ENCODE results near the gene MCM9. TPM values are rescaled to one million over a fixed set of nuclear protein-coding genes. Genes with fewer than 3 reads are reported as not detected.

Gene MCM9
- polyA plus RNA-seq, 3 donors, result 9.4 to 11.9 (median 9.8) TPM

GRCh38 chr6:118787724-118788423 lies 147.1 kb downstream of the MCM9 start:
- Histone ChIP-seq H3K36me3 (replicated peaks in 1 of 2; ENCODE audit: control insufficient read depth in 1 of 2, insufficient read depth in 2 of 2, low read length in 2 of 2) (no peaks in the 10 kb centered on the region), H2AFZ (ENCODE audit: insufficient read depth, low read depth, low read length, poor library complexity, severe bottlenecking) (peak overlapping the region; percentile 39), H3K4me1 (ENCODE audit: control insufficient read depth in 1 of 2, insufficient read depth in 2 of 2, low read length in 2 of 2) (peaks cover 23 to 30% of the 10 kb centered on the region in 2 donors), H3K79me2 (ENCODE audit: insufficient read depth, low read length) (no peaks in the 10 kb centered on the region), H3K4me3 (replicated peaks in 1 of 3; ENCODE audit: low read depth in 2 of 3, low read length in 3 of 3) (peak overlapping the region in 1 of 3 experiments; percentile 18), H3K27ac (ENCODE audit: low read depth in 1 of 2, low read length in 2 of 2) (peak overlapping the region; percentile 34 to 68), H3K9ac (ENCODE audit: insufficient read depth, low read length, poor library complexity, severe bottlenecking) (no peak overlapping the region), H3K9me3 (replicated peaks in 1 of 2; ENCODE audit: control insufficient read depth in 1 of 2, insufficient read depth in 1 of 2, low read length in 2 of 2) (peaks cover 0 to 2% of the 10 kb centered on the region in 2 donors), H3K27me3 (ENCODE audit: control insufficient read depth in 2 of 2, insufficient read depth in 2 of 2, low read length in 2 of 2) (no peaks in the 10 kb centered on the region), H3K4me2 (replicated peaks; ENCODE audit: extremely low read depth, low read length, poor library complexity, severe bottlenecking) (peak overlapping the region; percentile 41), H4K20me1 (ENCODE audit: insufficient read depth, low read length) (no peaks in the 10 kb centered on the region)
- H3K36me3 Mint-ChIP-seq, result peaks cover 2% of the 10 kb centered on the region in 2 donors
- TF ChIP-seq, protein P1, sequence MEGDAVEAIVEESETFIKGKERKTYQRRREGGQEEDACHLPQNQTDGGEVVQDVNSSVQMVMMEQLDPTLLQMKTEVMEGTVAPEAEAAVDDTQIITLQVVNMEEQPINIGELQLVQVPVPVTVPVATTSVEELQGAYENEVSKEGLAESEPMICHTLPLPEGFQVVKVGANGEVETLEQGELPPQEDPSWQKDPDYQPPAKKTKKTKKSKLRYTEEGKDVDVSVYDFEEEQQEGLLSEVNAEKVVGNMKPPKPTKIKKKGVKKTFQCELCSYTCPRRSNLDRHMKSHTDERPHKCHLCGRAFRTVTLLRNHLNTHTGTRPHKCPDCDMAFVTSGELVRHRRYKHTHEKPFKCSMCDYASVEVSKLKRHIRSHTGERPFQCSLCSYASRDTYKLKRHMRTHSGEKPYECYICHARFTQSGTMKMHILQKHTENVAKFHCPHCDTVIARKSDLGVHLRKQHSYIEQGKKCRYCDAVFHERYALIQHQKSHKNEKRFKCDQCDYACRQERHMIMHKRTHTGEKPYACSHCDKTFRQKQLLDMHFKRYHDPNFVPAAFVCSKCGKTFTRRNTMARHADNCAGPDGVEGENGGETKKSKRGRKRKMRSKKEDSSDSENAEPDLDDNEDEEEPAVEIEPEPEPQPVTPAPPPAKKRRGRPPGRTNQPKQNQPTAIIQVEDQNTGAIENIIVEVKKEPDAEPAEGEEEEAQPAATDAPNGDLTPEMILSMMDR (IDR thresholded peaks at IDR 0.05), result no peak
- peaks cover 0 to 6% (median 2%) of the 10 kb centered on the region in 7 donors for H3K9me3 Mint-ChIP-seq
- no CpG with 5 or more reads among the region's 6 CpGs for WGBS (ENCODE audit: insufficient coverage)
- peak overlapping the region in 1 of 2 donors; percentile 74 for H3K4me3 Mint-ChIP-seq
- peak overlapping the region; percentile 53 to 88 (median 75) for H3K27ac Mint-ChIP-seq
- DNase-seq, result peak in 2 of 3 donors; percentile 41 to 58
- H3K27me3 Mint-ChIP-seq (ENCODE audit: low read depth in 3 of 3), result no peaks in the 10 kb centered on the region
- H3K4me1 Mint-ChIP-seq, result peaks cover 31% of the 10 kb centered on the region
- intact Hi-C loops (cut with micrococcal nuclease), result no loop called here

DNA sequence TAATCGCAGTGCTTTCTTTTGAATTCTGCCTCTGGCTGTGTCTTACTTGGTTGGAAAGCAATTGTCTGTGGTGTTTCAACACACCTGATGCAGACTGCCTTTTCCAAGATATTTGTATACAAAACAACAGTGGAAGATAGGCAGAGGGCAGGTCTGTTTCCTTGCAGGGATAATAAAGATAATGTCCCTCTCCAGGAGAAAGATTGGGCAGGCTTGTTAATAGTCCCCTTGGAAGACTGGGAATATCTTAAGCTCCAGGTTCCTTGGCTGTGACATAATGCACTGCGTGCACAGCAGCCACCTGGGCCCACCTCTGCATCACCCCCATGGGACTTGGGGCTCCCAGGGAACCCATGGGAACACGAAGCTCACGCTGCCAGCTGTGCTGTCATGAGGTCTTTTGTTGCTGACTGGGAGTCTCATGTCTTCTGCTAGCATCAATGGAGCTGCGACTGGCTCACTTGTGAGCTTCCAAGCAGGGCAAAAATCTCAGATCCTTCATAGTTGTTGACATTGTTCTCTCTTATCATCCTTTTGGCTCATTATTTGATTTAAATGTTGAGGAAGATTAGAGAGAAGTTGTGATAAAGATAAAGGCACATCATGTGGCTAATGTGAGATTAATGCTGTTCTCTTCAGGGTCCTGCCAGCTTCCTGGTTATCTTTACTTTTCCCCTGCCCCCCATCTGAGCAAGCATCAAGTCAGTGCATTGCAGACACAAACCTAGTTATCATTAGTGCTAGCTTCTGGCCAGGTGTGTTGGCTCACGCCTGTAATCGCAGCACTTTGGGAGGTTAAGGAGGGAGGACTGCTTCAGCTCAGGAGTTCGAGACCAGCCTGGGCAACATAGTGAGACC lies 148.1 kb downstream of the MCM9 start:
- intact Hi-C loops (cut with micrococcal nuclease), result no loop called here
- no peaks in the 10 kb centered on the region for H3K36me3 ChIP-seq (replicated peaks in 1 of 2; ENCODE audit: control insufficient read depth in 1 of 2, insufficient read depth in 2 of 2, low read length in 2 of 2)
- peak overlapping the region; percentile 34 to 68 for H3K27ac ChIP-seq (ENCODE audit: low read depth in 1 of 2, low read length in 2 of 2)
- H3K79me2 ChIP-seq (ENCODE audit: insufficient read depth, low read length), result no peaks in the 10 kb centered on the region
- TF ChIP-seq, protein P1 (IDR thresholded peaks at IDR 0.05), result no peak
- H3K4me3 ChIP-seq (replicated peaks in 1 of 3; ENCODE audit: low read depth in 2 of 3, low read length in 3 of 3), result no peak overlapping the region
- no peak overlapping the region for H3K4me2 ChIP-seq (replicated peaks; ENCODE audit: extremely low read depth, low read length, poor library complexity, severe bottlenecking)
- Mint-ChIP-seq H3K4me1 (peaks cover 32% of the 10 kb centered on the region), H3K27ac (peak overlapping the region in 3 of 7 donors; percentile 45 to 82 (median 78)), H3K4me3 (no peak overlapping the region), H3K27me3 (ENCODE audit: low read depth in 3 of 3) (no peaks in the 10 kb centered on the region), H3K36me3 (peaks cover 2% of the 10 kb centered on the region in 2 donors), H3K9me3 (peaks cover 0 to 2% (median 0%) of the 10 kb centered on the region in 7 donors)
- H3K9me3 ChIP-seq (replicated peaks in 1 of 2; ENCODE audit: control insufficient read depth in 1 of 2, insufficient read depth in 1 of 2, low read length in 2 of 2), result no peaks in the 10 kb centered on the region
- H3K9ac ChIP-seq (ENCODE audit: insufficient read depth, low read length, poor library complexity, severe bottlenecking), result no peak overlapping the region
- no peak for DNase-seq
- H3K4me1 ChIP-seq (ENCODE audit: control insufficient read depth in 1 of 2, insufficient read depth in 2 of 2, low read length in 2 of 2), result peaks cover 23 to 30% of the 10 kb centered on the region in 2 donors
- 90% methylated on average over 3 of the region's 8 CpGs for WGBS (ENCODE audit: insufficient coverage)
- H4K20me1 ChIP-seq (ENCODE audit: insufficient read depth, low read length), result no peaks in the 10 kb centered on the region
- no peak overlapping the region for H2AFZ ChIP-seq (ENCODE audit: insufficient read depth, low read depth, low read length, poor library complexity, severe bottlenecking)
- H3K27me3 ChIP-seq (ENCODE audit: control insufficient read depth in 2 of 2, insufficient read depth in 2 of 2, low read length in 2 of 2), result no peaks in the 10 kb centered on the region

Measured in CD14-positive monocyte (primary cell).